ENCODE measurements around the gene CARNS1.

Gene CARNS1, protein sequence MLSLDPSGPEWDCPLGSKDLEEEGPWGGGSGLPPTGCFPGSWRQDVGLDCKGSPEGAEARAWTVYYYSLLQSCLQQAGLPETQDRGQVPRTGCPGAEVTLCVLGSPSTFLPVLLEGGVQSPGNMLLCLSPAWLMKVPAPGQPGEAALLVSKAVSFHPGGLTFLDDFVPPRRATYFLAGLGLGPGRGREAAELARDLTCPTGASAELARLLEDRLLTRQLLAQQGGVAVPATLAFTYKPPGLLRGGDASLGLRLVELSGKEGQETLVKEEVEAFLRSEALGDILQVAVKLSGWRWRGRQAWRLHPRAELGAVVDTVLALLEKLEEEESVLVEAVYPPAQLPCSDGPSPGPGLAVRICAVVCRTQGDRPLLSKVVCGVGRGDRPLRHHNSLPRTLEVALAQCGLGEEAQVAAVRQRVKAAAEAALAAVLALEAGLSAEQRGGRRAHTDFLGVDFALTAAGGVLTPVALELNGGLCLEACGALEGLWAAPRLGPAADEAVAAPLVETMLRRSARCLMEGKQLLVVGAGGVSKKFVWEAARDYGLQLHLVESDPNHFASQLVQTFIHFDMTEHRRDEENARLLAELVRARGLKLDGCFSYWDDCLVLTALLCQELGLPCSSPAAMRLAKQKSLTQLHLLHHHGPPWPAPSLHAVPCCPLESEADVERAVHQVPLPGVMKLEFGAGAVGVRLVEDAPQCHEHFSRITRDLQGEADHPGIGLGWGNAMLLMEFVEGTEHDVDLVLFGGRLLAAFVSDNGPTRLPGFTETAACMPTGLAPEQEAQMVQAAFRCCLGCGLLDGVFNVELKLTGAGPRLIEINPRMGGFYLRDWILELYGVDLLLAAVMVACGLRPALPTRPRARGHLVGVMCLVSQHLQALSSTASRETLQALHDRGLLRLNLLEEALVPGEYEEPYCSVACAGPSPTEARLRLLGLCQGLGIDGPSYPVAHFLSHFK

DNA sequence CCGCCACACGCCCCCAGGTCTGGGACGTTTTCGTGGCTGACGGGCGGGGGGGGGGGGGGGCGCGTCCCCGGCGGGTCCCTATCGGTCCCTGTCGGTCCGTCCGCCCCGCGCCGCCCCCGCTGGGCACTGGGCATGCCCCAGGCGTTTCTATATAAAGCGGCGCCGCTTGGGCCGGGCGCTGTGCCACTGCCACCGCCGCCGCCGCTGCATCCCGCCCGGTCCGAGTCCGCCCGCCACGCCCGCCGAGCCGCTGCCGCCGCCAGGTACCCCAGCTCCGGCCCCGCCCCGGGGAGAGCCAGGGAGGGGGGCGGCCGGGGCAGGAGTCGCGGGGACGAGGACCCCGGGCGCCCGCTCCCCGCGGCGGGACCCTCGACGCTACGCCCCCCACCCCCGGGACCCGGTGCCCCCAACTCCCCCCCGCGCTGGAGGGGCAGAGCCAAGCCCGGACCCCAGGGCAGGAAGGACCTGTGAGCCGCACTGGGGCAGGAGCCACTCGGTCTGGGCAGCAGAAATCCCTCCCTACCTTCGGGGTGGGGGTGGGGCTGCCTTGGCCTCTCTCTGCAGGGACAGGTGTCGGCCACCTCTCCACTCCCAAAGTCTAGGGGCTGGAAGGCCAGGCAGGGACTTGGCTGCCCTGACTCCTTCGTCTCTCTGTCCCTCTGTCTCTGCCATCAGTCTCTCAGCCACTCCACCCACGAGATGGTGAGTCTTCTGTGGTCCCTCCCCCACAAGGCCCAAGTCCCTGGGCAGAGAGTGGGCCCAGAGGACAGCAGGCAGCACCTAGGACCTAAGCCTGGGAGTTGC, at the start of gene CARNS1:
TSS of gene CARNS1 (plus strand) at position 178 of the 804 bp plus-strand sequence. CDS start at position 700, 522 bp downstream.
- DNase-seq: no peak

DNA sequence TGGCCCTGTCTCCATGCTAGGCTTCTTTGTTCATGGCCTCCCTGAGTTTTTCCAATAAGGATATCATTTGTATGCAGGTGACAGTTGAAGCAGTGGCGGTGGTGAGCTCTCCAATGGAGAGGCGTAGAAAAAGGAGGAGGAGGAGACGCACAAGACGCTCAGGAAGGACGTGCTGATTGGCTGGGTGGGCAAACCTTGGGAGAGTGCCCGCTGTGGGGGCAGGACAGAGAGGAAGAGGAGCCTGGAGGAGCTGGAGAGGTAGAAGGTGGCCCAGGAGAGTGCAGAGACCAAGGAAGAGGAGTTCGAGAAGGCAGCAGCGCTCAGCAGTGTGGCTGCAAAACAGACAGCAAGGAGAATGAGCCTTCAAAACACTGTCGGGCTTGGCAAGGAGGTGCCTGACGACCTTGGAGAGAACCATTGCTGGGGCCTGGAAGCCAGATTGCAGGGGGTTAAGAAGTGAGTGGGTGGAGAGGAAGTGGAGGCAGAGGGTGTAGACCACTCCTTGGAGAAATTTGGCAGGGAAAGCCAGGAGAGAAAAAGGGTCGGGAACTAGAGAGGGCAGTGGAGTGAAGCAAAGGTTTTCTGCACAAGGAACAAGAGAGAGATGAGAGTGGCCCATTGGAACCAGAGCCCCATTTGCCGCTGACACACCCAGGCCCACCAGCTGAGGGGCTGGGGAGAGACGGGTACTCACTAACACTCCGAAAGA, 49.6 kb upstream of the CARNS1 start:
- DNase-seq: no peak

DNA sequence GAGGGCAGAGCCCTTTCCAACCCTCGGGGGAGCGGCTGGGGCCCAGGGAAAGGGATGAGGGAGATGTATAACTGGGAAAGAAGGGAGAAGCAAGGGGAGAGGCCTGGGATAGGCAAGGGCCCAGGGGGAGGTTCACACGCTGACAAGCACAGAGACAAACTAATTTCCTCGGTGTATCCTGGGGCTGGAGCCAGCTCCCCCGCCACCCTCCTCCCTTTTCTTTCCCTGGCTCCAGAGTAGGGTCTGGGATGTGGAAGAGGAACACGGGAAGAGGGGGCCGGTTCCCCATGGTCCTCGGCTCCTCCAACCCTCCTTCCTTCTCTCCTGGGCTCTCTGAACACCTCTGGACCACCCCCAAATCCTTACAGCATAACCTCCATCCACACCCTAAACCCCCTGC, 48.9 kb upstream of the CARNS1 start:
- no peak for DNase-seq

DNA sequence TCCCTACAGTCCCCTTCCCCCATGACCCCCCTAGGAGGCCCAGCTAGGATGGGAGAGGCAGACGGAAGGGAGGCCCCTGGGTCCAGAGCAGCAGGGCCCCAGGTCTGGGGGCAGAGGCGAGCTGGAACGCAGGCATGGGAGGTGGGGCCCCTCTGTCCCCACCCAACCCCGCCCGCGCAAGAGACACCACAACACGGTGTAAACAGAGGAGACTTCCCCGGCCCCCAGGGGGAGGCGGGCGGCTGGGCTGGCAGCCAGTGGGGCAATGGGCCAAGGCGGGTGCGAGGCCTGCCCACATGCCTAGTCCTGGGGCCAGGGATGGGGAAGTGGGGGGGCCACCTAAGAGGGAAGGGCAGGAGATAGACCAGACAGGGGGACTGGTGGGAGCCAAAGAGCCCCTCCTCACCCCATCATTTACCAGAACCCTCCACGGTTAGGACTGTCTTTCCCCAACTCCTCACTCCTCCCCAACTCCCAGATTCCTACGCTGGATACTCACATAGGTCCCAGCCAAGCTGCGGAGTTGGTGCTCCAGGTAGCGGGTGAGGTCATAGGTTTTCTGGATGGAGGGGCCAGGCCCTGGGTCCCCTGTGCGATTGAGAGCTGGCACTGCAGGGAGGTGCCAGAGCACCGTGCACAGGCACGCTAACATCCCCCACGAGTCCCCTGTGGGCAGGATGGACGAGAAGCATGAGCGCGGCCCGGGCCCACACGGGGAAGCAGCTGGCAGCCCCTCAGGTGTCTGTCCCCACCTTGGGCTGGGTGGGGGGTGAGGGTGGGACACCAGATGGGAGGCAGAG, 48.3 kb upstream of the CARNS1 start:
- no peak for DNase-seq

DNA sequence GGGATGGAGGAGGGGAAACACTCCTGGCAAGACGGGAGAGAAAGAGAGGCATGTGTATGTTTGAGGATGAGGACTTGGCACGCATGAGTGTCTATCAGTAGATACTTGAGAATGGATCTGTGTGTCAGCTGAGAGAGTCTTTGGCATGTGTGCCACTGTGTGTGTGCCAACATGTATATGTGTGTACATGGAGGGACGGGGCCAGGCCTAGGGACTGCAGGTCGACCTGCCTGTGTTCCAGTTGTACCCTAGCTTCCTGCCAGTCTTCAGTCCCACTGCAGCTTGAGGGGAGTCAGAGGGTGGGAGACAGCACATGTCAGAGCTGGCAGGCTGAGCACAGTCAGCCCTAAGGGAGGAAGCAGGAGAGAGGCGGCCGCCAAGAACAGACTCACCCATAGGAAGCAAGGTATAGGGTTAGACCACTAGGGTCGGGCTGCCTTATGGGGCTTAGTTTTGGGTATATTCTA, 47.7 kb upstream of the CARNS1 start:
- DNase-seq: no peak

DNA sequence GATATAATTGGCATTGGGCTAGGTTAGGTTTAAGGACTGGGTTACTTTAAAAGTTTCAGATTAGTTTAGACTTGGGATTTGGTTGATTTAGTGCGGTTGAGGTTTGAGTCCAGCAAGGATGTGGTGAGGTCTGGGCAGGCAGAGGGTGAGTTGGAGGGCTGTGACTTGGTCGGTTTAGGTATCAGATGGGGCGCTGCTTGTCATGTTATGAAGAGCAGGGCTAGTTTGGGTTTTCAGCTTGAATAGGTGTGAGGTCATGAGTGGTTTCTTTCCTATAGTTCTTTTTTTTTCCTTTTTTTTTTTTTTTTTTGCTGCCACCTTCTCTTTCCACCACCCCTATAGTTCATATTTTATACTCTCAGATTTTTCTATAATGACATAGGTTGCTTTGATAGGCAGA, 46.9 kb upstream of the CARNS1 start:
- DNase-seq: no peak

DNA sequence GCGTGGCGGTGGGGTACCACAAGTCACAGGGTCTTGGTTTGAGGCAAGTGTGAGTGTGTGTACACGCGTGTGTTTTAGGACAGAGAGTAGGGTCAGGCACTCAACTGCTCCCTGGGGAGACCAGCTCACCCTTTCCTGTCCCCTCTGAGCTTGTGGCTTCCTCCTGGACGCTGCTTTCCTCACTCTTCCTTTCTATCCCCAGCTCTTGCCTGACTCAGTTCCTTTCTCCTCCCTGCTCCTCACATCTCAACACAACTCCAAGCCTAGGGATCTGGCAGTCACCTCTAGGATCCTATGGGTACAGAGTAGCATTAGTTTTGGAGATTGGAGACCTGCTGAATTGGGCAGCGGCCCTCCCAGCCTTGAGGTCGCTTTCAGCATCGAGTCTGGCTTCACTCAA, 46.2 kb upstream of the CARNS1 start:
- DNase-seq: no peak

DNA sequence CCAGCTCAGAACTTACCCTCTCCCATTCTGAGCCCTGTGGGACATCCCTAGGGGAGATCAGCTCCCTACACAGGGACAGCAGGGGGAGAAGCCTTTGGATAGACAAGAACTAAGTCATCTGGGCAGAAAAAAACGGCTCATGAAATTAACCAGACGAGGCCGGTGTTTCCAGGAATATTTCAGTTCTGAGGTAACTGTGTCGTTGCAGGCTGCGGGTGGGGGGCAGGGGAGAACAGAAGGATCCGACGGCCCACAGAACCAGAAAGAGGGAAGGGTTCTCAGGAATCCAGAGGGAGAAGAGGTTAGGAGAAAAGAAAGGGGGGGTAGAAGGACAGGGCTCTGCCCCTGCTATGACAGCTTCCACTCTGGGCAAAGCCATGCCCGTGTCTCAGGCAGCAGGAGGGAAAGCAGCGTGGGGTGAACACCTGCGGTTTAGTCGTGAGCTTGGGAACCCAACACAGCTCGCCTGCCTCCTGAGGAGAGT, 45.6 kb upstream of the CARNS1 start:
- no peak for DNase-seq

DNA sequence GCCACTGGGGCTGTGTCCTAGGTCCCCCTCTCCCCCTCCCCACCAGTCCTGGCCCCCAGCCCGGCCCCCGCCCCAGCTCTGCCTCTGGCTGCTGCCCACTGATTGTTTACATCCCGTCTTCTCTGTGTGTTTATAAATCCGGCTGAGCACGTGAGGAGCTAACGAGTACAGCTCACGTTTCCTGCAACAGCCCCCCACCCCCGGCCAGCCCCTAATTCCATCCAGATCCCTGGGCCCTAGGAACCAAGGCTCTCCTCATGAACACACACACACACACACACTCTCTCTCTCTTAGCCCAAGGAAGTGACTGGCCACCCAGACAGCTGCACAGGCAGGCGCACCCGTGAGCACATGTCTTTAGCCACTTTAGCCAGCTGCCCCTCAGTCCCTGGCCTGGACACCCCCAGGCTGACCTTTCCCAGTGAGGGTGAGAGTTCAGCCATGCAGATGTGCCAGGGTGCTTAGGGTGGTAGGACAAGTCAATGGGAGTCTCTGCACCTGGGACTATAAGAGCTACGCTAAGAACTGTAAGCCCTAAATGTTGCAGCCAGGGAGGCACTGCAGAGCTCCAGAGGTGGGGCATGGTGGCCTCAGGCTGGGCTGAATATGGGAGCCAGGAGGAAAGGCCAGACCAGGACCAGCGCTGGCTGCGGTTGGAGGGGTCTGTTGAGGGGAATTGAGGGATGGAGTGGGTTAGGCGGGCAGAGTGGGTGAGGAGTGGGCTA, 45.0 kb upstream of the CARNS1 start:
- no peak for DNase-seq

DNA sequence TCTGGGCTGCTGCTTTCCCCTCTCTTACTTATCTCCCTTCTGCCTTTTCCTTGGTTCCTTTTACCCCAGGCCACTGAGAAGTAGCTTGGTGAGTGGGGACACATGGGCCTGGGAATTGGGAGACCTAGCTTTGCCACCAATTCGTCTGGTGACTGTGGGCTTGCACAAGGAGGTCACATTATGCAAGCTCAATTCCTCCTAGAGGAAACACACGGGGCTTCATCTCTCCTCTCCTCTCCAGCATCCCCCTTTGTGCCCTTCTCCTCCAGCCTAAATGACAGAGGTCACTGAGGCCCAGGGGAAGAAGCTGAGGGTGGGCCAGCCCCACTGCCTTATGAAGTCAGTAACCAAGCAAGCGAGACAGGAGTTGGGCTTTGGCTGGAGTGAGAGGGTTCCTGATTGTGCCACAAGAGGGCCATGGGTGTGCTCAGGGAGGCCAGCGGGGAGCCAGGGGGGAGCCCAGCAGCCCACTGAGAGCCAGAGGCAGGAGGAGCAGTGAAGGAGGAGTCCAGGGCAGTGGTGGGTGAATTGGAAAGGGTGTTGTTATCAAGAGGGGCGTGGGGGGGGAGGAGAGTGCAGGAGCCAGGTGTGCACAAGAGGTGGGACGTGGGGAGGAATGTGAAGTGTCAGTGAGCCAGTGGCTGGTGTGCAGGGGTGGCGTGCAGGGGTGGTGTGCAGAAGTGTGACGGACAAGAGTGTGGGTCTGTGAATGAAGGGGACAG, 44.1 kb upstream of the CARNS1 start:
- no peak for DNase-seq

DNA sequence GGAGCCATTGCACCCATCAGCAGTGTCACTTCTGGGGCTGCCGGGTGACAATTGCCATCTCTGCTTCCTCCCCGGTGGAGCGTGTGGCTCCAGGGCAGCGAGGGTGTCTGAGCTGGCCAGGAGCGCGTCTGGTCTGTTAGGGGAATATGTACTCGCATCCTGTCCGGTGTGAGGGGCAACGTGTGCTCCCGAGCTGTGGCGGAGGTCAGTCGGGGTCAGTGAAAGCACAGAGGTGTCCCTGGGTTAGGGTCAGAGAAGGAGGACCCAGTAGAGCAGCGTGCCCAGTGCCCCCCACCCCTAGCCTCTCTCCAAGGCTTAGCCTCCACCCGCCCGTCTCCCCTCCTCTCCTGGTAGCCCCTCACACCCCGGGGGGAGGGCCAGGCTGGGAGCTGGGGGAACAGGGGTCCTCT, 43.6 kb upstream of the CARNS1 start:
- DNase-seq: no peak

DNA sequence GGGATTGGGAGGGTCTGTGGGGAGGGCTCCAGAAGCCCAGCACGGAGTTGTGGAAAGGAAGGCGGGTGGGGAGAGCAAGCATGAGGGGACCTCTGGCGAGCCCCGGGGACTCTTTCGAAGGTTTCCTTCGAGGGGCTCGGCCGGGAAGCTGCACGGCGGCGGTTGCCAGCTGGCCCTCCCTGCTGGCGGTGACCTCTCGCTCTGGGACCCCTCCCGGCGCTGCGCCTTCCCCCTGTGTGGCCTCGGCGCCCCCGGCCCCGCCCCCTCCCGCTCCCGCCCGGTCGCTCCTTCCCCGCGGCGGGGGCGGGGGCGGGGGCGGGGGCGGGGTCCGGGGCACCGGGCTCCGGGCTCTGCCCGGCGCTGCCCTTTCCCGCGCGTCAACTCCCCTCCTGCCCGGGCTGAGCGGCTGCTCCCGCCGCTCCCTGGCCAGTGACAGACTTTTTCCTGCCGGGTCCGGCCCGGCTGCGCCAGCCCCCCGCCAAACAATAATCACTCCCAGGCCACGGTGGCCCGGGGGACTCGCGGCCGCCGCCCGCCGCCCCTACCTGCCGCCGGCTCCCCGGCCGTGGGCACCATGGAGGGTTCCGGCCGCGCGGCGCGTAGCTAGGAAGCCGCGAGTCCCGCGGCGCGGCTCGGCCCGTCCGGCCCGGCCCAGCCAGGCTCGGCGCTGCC, 43.0 kb upstream of the CARNS1 start:
- no peak for DNase-seq

DNA sequence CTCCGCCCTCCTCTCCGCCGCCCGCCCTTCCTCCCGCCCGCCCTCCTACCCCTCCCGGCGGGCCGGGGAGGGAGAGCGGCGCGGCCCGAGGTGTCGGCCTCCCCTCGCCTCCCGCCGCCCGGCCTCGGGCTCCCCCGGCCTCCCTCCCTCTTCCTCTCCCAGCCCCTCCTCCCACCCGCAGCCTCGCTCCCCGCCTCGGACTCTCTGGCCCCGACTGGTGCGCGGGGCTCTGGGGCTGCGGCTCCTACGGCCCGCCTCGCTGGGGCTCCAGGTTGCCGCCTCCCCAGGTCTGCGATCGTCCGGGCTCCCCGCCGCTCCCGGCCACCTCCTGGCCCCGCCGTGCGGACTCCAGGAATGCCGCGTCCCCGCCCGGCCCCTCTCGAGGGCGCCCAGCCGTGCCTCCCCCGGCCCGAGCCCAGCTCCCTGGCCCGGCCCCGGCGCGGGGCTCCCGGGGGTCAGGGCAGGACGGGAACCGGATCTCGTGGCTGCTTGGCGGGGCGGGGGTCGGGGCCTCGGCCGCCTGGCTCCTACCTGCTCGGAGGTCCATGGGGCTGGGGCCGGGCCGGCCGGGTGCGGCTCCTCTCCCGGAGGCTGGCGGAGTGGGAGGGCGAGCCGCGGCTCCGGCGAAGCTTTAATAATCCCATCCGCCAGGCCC, 42.4 kb upstream of the CARNS1 start, which contains the start of gene CLCF1:
TSS of gene CLCF1 (minus strand) at position 606 of the 655 bp plus-strand sequence. CDS start at position 547, 59 bp downstream.
- DNase-seq: no peak

DNA sequence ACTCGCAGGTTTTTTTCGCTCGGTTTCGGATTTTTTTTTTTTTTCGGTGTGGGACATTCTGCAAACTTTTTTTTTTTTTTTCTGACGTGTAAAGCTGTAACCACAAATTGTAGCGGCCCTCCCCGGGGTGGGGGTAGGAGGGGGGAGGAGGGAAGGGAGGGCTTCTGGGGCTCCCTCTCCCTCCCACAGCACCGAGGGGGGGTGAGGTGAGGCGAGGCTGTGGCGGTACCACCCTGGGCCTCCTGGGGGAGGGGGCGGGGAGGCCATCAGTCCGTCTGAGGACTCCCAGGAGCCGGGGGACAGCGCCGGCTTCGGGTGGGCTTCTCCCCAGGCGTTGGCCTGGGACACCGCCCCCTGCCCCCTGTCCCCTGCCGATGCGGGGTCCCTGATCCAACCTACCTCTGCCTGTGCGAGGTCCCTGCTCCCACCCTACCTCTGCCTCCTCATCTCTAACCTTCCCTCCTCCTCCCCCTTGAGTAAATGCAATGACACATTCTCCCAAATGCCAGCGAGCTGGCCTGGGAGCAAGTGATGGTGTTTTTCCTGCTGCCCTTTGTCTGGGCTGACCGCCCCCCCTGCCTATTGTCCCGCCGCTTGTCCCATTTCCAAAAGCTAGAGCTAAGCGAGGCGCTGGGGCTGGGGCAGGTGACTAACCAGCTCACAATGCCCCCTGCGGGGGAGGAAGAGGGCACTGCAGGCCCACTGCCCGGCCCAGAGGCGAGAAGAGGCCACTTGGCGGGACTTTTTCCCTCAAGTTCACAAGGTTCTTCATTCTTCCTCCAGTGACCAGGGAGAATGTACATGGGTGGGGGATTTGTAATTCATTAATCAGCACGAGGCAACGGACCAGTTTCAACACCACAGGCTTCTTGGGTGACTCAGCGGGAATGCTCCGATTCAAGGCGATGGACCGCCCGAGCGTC, 41.6 kb upstream of the CARNS1 start:
- DNase-seq: peak; percentile 72 to 75

DNA sequence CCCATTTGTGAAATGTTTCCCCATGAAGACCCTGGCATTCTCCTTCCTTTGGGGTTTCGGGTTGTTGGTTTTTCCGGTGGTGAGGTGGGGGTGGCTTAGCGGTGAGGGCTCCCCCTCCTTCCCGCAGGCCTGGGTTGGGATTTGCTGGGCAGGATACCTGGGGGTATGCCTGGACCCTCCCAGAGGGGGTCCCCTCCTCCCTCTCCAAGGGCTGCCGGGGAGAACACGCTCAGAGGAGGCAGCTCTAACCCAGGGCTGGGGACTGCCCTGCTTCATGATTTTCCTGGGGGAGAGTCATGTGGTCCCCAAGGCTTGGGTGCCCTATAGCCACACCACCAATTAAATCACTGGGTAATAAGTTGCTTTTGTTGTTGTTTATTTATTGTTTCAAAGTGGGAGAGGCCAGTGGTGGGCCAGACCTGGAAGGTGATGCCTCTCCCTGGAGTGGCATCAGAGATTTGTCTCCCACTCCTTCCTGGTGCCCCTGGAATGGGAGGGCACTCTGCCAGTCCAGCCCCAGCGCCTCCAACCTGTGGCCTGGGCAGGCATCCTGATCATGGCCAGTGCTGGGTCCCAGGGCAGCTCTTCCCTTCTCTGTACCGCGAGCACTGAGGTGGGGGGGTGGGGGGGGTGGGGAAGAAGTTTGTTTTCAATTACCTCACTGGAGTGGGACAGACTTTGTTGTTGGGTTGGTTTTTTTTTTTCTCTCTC, 40.8 kb upstream of the CARNS1 start:
- DNase-seq: no peak

DNA sequence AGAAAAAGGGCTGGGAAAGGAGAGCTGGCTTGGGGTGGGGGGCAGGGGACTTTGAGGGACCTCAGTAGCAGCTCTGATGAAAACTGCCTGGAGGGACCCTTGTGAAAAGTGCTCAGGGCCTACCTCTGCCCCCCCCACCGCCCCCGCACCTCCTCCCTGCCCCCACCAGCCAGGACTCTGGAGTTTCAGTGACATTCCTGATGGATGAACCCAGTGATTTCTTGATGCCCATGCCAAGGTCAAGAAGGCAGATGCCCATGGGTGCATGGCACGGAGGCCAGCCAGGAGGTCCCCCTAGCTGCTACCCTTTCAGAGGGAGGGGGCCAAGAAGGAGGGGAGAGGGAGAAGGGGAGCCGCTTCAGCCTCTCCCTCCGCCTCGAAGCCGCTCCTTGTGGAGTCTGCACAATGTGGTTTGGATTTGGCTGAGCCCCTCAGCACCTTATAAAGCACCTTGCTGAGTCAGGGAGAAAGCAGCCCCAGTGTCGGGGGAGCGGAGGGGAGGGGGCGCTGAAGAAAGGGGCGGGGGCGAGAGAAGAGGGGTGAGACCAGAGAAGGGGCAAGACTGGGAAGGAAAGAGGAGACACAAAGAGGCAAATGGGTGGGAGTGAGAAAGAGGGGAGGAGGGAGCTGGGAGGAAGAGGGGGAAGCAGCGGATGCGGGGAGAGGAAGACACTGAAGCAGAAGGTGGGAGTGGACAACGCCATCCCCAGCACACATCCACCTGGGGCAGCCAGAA, 40.0 kb upstream of the CARNS1 start:
- DNase-seq: no peak

Data from activated CD4-positive, alpha-beta T cell treated with anti-CD3 and anti-CD28 coated beads for 4 hours (primary cell).